ENCODE data around the gene TXNRD3. TPM values are rescaled to one million over a fixed set of nuclear protein-coding genes. Genes with fewer than 3 reads are reported as not detected.
"Not testable (repeated sequence)": the region's sequence is repeated elsewhere in the genome, so short reads cannot be mapped to it uniquely, and the experiment has no call there.

Gene TXNRD3
- polyA plus RNA-seq, 5 donors, result 15.9 to 22.3 (median 20.4) TPM

DNA sequence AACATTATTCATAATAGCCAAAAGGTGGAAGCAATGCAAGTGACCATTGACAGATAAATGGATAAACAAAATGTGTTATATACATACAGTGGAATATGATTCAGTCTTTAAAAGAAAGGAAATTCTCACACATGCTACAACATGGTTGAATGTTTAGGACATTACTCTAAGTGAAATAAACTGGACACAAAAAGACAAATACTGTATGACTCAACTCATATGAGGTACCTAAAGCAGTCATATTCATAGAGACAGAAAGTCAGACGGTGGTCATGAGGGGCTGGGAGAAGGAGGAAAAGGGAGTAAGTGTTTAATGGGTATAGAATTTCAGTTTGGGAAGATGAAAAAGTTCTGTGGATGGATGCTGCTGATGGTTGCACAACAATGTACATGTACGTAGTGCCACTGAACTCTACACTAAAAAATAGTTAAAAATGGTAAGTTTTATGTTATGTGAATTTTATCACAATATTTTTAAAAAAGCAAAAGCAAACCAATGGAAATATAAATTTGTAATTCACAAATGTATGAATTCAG lies 5.3 kb downstream of the TXNRD3 start:
- no peak for DNase-seq

DNA sequence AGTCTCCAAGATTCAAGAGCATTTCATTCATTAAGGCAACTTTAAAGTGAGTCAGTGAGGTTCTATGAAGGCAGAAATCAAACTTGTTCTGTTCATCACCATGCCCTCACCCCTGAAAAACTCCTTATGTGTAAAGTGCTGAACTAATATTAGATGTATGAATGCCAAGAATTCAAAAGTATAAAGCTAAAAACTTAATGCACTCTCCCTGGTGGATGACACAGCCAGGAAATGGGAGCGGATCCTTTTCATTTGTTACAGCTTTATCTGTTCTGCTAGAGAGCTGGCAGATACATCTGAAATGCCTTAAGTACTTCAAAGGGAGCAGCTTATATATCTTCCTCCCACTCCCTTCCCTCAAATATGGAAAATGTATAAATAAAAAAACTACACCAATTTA lies 8.2 kb downstream of the TXNRD3 start:
- peak in 1 of 2 donors; percentile 3 for DNase-seq

DNA sequence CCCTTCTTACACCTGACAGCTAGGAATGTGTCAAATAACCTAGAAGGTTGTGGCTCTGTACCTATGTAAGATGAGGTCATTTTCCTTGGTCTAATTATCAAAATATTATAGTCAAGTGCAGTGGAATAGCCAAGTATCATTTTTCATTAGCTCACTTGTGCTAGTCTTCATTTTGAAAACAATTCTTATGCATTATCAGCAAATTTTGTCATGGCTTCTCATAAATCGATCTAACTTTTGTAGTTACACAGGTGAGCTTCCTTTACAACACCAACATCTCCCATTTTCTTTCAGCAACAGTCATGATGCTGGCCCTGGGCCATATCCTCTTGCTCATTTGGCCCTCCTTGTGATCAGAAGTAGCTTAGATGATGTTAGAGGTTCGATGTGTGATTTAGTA lies 10.3 kb downstream of the TXNRD3 start:
- DNase-seq, result no peak

DNA sequence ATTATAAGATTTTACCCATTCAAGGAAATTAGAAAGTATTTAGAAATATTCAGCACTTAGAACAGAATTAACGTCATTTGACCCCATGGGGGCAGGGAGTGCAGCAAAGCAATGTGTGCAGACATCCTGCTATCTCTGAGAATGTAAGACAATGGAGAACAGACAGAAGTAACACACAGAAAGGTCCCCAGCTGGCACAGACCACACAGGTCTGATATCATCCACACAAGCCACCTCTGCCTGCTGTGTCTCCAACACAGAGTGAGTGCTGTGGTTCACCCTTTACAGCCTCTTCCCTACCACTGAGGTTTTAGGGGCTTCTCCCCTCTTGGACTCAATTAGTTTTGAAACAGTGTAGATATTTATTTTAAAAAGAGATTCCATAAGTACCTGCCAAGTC lies 16.1 kb downstream of the TXNRD3 start:
- no peak for DNase-seq

DNA sequence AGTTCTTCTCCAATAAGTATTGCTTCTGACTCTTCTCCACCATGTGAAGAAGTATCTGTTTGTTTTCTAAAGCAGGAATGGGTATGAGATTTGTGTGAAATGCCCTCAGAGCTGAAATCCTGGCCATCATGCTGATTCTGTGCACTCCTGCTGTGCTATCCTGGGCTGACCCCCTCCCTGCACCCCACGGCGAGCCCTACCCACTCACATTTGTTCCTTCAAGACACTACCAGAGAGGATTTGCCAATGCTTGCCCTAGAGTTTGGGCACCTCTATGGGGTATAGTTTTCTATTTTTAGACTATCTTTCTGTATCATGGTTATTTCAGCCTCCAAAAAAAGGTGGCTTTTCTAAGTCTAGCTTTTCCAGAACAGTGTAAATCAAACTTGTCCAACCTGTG lies 18.5 kb downstream of the TXNRD3 start:
- DNase-seq, result no peak

DNA sequence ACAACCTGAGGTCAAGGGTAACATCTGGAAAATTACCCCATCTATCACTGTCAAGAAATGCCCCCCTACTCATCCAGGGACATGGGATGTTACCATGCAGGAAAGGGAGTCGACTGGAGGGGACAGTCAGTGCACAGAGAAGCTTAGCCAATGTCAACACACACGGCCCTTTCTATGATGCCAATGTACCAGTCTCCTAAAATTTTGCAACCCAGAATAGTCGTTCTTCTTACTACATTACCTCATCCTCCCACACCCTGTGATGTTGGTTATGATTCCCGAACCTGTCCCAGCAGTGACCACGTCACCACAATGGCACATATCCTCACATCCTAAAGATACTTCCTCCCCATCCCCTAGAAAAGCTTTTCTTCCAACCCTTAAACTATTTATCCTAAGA lies 20.1 kb downstream of the TXNRD3 start:
- no peak for DNase-seq

DNA sequence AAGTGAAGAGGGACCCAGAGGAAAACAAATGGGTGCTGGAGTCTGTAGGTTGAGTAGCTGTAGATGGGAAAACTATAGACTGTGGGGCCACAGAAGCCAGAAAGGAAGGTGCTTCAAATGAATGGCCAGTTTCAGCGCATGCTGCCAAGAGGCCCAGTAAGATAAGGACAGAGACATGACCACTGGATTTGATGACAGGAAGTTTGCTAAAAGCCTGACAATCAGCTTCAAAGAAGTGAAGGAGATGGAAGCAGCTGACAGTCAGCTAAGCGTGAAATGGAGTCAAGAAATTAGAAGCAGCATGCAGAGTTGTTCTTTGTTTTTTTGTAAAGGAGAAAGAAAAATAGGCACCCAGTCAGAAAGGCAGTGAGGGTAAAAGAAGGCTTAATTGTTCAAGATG lies 24.9 kb downstream of the TXNRD3 start:
- DNase-seq, result no peak

DNA sequence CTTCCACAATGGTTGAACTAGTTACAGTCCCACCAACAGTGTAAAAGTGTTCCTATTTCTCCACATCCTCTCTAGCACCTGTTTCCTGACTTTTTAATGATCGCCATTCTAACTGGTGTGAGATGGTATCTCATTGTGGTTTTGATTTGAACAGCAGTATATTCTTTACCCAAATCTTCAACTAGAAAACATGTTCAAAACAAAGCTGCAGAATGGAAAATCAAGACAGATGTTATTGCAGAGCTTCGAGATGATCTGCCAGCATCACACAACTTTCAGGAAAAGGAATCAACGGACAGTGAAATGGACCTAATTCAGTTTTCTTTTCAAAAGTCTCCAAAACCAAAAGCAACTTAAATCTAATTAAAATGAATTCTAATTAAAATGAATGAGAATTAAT lies 29.2 kb downstream of the TXNRD3 start:
- DNase-seq, result not testable (repeated sequence)

DNA sequence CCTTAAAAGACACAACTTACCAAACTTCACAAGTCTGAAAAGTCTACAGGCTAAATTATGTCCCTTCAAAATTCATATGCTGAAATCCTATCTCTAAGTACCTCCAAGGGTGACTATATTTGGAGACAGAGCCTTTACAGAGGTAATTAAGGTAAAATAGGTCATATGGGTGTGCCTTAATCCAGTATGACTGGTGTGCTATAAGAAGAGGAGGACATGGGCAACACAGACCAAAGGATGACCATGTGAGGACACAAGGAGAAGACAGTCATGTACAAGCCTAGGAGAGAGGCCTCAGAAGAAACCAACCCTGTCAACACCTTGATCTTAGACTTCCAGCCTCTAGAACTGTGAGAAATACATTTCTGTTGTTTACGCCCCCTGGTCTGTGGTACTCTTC lies 32.2 kb downstream of the TXNRD3 start:
- no peak for DNase-seq

DNA sequence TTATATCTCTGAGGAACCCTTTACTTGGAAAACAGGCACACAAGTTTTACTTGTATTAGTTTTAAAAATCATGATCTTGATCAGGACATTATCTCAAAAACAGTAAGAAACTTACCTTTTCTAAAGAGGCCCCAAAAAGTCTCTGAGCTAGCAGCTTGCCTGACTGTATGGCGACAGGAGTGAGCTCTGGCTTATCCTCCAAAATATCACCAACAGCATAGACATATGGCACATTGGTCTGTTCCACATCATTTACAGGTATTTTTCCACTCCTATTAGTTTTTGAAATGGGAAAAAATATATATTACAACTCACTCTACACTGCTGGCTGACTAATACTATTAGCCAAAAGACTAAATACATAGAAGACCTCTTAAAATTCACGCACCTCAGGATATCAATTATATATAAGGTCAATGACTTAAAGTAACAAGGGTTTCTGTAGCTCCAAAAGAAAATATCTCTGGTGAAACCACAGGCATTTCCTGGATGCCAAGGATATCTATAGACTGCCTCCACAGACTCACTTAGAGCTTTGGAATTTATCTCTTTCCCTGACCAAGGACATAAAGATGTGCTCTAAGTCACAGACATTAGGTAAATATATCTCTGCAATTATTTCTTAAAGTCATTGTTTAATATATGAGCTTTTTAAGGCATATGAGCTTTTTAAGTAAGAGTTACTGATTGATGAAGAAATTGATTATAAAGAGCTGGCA lies 33.1 kb downstream of the TXNRD3 start:
- DNase-seq, result no peak

DNA sequence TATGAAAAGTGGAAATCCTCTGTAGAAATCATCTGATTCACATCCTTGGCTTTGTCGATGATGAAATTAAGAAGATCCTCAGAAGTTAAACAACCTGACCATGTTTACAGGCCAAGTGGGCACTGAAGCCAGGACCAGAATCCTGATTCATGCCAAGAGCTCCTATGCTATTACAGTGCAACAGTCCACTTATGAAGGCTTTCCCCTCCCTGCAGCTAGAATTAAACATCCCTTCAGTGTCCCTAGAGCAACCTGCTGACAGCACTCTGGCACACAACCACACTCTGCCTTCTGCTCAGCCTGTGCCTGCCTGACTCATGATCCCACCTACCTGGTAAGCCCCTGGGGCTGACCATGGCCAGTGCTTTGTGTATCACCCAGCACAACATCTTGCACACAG lies 33.8 kb downstream of the TXNRD3 start:
- no peak for DNase-seq

DNA sequence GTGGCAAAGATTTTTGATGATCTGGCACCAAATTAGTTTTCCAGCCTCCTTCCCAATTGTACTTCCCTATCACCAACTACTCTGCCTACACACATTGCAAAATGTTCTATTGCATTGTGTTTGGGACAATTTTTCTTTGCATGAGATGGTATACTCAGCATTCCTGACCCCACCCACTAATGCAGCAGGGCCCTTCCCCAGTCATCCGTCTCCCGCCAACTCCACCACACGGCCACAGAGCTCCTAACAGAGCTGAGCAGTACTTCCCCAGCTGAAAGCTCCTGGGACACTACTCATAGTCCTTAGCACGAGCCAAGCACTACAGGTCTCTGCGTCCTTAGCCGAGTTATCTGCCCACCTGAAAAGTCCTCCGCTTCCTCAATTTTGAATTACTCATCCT lies 34.2 kb downstream of the TXNRD3 start:
- no peak for DNase-seq

DNA sequence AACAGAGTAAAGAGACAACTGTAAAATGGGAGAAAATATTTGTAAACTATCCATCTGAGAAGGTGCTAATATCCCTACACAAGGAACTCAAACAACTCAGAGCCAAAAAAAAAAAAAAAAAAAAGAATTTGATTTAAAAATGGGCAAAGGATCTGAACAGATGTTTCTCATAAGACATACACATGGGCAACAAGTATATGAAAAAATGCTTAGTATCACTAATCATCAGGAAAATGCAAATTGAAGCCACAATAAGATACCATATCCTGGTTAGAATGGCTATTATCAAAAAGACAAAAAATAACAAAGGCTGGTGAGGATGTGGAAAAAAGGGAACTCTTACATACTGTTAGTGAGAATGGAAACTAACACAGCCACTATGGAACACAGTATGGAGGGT lies 36.2 kb downstream of the TXNRD3 start:
- no peak for DNase-seq

DNA sequence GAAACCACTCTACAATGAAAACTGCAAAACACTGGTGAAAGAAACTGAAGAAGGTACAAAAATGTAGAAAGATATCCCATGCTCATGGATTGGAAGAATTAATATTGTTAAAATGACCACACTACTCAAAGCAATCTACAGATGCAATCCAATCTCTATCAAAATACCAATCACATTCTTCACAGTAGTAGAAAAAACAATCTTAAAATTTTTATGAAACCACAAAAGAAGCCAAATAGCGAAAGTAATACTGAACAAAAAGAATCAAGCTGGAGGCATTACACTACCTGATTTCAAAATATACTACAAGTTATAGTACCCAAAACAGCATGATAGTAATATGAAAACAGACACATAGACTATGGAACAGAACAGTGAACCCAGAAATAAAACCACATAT lies 36.9 kb downstream of the TXNRD3 start:
- no peak for DNase-seq

DNA sequence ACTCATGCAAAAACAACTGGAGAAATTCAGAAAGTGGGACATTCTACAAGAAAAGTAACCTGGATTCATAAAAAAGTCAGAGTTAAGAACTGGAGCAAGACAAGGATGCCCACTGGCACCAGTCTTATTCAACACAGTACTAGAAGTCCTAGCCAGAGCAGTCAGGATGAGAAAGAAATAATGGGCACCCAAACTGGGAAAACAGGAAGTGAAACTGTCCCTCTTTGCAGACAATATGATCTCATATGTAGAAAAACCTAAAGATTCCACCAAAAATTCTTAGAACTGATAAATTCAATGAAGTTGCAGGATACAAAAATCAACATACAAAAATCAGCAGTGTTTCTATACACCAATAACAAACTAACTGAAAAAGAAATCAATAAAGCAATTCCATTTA lies 37.4 kb downstream of the TXNRD3 start:
- DNase-seq, result no peak

DNA sequence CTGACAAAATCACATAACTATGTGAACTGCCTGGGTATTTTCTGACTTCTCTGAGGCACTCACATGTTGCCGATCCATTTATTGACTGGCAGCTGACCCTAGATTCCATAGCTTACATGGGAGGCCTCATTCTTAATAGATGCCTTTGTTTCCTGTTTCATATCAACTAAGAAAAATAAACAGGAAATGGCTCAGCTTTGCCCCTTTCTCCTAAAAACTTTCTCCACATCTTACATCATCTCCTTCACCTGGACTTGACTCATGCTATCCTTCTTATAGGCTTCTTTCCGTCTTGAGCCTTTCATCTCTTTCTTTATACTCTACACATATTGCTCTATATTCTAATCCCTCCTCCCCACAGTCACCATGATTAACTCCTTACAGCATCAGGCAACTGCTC lies 38.0 kb downstream of the TXNRD3 start:
- DNase-seq, result no peak

DNA sequence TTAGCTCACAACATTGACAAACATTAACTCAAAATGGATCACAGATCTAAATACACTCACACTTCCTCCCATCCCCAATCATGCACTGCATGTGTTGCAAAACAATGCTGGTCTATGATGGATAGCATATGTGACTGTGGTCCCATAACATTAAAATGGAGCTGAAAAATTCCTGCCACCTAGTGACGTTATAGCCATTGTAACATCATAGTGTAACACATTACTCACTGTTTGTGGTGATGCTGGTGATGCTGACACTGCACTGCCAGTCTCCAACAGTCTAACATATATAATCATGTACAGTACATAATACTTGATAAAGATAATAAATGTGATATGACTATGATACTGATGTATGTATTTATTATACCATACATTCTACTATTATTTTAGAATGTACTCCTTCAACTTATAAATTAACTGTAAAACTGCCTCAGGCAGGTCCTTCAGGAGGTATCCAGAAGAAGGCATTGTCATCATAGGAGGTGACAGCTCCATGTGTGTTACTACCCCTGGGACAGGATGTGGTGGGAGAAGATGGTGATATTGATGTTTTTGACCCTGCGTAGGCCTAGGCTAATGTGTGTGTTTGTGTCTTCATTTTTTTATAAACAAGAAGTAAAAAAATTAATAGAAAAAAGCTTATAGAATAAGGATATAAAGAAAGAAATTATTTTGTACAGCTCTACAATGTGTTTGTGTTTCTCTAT lies 41.3 kb downstream of the TXNRD3 start:
- DNase-seq, result no peak

DNA sequence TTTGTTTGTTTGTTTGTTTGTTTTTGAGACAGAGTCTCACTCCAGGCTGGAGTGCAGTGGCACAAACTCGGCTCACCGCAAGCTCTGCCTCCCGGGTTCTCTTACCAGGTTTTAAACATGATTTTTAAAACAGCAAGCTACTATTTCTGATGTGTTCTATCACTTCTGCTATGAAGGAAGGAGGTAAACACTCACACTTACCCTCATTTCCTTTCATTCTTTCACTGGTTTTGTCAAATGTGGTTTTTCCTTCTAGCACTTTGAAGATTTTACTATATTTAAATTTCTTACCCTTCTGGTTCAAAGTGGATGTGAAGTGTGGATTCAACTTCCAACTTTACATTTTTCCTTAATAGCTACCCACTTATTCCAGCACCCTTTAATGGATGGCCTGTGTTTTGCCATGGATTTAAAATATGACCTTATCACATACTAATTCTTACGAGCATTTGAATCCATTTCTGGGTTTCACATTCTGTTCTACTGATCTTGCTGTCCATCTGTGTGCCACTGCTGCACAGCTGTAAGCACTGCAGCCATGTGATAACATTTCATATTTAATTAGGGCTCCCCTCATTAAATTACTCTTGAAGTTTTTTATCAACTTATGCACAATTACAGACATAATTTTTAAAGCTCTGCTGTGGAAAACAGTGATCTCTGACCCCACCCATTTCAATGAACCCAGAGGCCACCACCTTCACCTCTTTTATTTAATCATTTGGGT lies 42.3 kb downstream of the TXNRD3 start:
- no peak for DNase-seq

DNA sequence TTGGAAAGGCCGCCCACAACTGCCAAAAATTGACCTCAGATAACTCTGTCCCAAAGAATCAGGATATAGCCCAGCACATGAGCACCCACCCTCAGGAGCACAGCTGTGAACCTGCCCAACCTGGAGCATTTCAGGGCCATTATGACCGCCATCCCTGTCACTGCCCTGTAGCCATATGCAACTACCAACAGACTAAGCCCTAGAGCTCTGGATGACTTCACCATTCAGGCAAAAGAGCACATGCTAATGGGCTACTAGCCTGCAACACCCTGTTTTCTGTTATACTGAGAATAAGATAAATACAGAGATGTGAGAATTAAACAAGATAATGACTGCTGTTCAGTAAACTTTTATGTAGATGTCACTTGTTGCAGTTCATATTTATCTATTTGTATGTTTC lies 45.0 kb downstream of the TXNRD3 start:
- no peak for DNase-seq

DNA sequence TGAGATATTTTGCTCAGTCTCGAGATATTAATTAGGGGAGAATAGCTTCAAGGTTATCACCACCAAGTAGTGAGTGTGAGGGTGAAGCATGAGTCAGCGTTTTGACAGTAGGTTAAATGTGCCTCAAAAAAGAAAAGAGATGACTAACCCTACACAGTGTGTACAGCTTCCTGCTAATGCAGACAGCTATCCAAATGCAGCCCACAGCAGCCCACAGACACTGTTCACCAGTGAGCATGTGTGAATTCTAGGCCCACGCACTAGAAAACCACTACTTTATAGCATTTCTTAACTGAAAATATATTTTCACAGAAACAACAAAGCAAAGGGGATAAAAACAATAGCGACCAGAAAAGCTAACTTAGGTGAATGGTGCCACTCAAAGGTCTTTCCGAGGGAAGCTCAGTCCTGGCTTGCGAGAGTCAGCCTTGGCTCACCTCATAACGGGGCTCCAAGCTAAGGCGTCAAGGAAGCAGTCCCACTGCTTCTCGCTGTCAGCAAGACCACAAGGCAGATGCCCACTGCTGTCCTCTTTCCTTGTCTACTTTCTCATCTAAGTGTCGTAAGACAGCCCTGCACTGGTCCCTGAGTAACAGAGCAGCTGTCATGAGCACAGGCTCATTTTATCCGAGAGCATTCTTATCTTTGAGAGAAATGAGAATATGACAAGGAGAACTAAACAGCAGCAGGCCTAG lies 47.6 kb downstream of the TXNRD3 start:
- DNase-seq, result no peak

DNA sequence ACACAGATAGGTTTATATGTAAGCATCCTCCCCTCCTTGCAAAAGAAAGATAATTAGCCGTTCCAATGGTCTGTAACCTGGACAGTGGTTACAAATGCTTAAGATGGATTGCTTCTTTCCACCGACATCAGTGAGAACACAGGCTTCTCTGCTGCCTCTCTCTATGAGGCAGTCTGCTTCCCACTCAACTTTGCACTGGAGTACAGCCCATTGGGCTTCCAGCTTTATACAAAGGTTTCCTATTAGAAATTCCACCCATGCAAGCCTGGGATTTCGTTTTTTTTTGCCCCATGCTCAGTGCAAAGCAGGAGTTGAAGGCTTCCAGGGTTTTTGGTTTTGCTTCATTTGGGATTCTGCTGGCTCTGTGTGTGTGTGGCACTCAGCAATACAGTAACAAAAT lies 48.9 kb downstream of the TXNRD3 start:
- DNase-seq, result no peak

DNA sequence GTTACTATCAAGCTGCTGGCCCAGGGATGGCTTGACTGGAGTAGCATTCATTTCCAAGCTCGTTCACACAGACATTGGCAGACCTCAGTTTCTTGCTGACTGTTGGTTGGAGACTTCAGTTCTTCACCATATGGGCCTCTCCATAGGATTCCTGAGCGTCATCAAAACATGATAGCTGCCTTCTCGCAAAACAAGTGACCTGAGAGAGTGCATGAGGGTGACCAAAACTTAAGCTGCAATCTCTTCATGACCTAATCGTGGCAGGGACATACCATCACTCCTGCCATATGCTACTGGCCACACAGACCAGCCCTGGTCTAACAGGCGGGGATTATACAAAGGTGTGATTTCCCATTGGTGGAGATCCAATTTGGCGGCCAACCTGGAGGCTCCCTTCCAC lies 50.2 kb downstream of the TXNRD3 start:
- no peak for DNase-seq

Measured in right lung (tissue), 5 donors.